IMR-90 (cell line): ENCODE results near the gene MRTFA. TPM values are rescaled to one million over a fixed set of nuclear protein-coding genes. Genes with fewer than 3 reads are reported as not detected.

Source experiments
- ATAC-seq: fragments of 200-7000 bp; cut with Tn5 transposase; 2 replicates; pipeline ENCODE4 v1.9.1; 2020; ENCODE audit warnings: low read depth, mild to moderate bottlenecking, moderate library complexity
- BruUV-seq: library from RNA; stranded (reverse); fragments of 400-500 nt; replicated peaks from 2 replicates; lab custom pipeline; 2021; lab: Mats Ljungman, UMichigan
- CTCF ChIA-PET: fragments of 300-600 bp; formaldehyde crosslinking; extraction: SDS; loops from one replicate; lab custom pipeline; 2021; ENCODE audit warnings: antibody characterized with exemption; lab: Yijun Ruan, JAX
- POLR2A ChIA-PET: fragments of 300-600 bp; sonication (Branson Sonifier 250); formaldehyde crosslinking; loops from one replicate; lab custom pipeline; 2022; ENCODE audit warnings: antibody characterized with exemption; ENCODE audit not compliant: unreplicated experiment; lab: Charles Lee
- DNase-seq: peaks from one replicate; pipeline ENCODE4 v3.0.0; 2013
- H2AFZ ChIP-seq: replicated peaks from 2 replicates; pipeline ENCODE3; 2013; ENCODE audit warnings: low read length, mild to moderate bottlenecking; ENCODE audit not compliant: poor library complexity
- H2AK5ac ChIP-seq: 2 replicates; pipeline ENCODE4 v1.6.1; 2013; ENCODE audit warnings: low read depth, low read length, inconsistent platforms
- H2AK9ac ChIP-seq: replicated peaks from 2 replicates; pipeline ENCODE3; 2013; ENCODE audit warnings: mild to moderate bottlenecking, low read depth, low read length, moderate library complexity; ENCODE audit not compliant: poor library complexity
- H2BK120ac ChIP-seq: 2 replicates; pipeline ENCODE4 v1.6.1; 2013; ENCODE audit warnings: low read depth, low read length, inconsistent platforms
- H2BK15ac ChIP-seq: 3 replicates; pipeline ENCODE4 v1.6.1; 2013; ENCODE audit warnings: low read depth, low read length, inconsistent platforms
- H2BK20ac ChIP-seq: 2 replicates; pipeline ENCODE4 v1.6.1; 2013; ENCODE audit warnings: low read depth, mild to moderate bottlenecking, inconsistent platforms, low read length, moderate library complexity
- H2BK5ac ChIP-seq: 2 replicates; pipeline ENCODE4 v1.6.1; 2013; ENCODE audit warnings: mild to moderate bottlenecking, low read depth, low read length, inconsistent platforms; ENCODE audit not compliant: poor library complexity, severe bottlenecking
- H3K14ac ChIP-seq: replicated peaks from 2 replicates; pipeline ENCODE4 v1.6.1; 2013; ENCODE audit warnings: low read depth, low read length, inconsistent platforms
- H3K18ac ChIP-seq: 2 replicates; pipeline ENCODE4 v1.6.1; 2013; ENCODE audit warnings: low read depth, low read length, control low read depth
- H3K23ac ChIP-seq: 2 replicates; pipeline ENCODE4 v1.6.1; 2013; ENCODE audit warnings: low read depth, low read length, inconsistent platforms
- H3K27ac ChIP-seq: 2 replicates; pipeline ENCODE4 v1.5.1; 2013; ENCODE audit warnings: mild to moderate bottlenecking, control low read depth, low read length; ENCODE audit not compliant: insufficient read depth
- H3K27me3 ChIP-seq: 2 replicates; pipeline ENCODE4 v1.6.1; 2013; ENCODE audit warnings: low read length; ENCODE audit not compliant: control insufficient read depth, insufficient read depth
- H3K36me3 ChIP-seq: 2 replicates; pipeline ENCODE4 v1.6.1; 2013; ENCODE audit warnings: low read length, mixed read lengths; ENCODE audit not compliant: control insufficient read depth, insufficient read depth
- H3K4ac ChIP-seq: 2 replicates; pipeline ENCODE4 v1.6.1; 2013; ENCODE audit warnings: low read depth, low read length, inconsistent platforms
- H3K4me1 ChIP-seq: 2 replicates; pipeline ENCODE4 v1.6.1; 2013; ENCODE audit warnings: low read length, mixed read lengths; ENCODE audit not compliant: control insufficient read depth, insufficient read depth
- H3K4me2 ChIP-seq: 2 replicates; pipeline ENCODE4 v1.6.1; 2013; ENCODE audit warnings: low read depth, mild to moderate bottlenecking, control low read depth, low read length, moderate library complexity
- H3K4me3 ChIP-seq: 2 replicates; pipeline ENCODE4 v1.5.1; 2013; ENCODE audit warnings: low read depth, mild to moderate bottlenecking, control low read depth, low read length, moderate library complexity; ENCODE audit not compliant: insufficient read depth
- H3K56ac ChIP-seq: 2 replicates; pipeline ENCODE4 v1.6.1; 2013; ENCODE audit warnings: low read length, inconsistent platforms; ENCODE audit not compliant: insufficient read depth; ENCODE audit errors: extremely low read depth
- H3K79me1 ChIP-seq, 2 experiments: 2 replicates each; pipeline ENCODE4 v1.6.1; 2013; ENCODE audit warnings: low read length in 2 of 2, inconsistent platforms in 1 of 2, low read depth in 1 of 2
- H3K9ac ChIP-seq: 2 replicates; pipeline ENCODE4 v1.6.1; 2013; ENCODE audit warnings: low read depth, low read length, control low read depth
- H3K9me1 ChIP-seq: 2 replicates; pipeline ENCODE4 v1.6.1; 2013; ENCODE audit warnings: low read length, inconsistent platforms; ENCODE audit not compliant: insufficient read depth
- H3K9me3 ChIP-seq: 2 replicates; pipeline ENCODE4 v1.6.1; 2013; ENCODE audit warnings: low read length; ENCODE audit not compliant: control insufficient read depth, insufficient read depth
- H4K20me1 ChIP-seq: 2 replicates; pipeline ENCODE4 v1.6.1; 2013; ENCODE audit warnings: low read length, inconsistent platforms; ENCODE audit not compliant: insufficient read depth
- H4K5ac ChIP-seq: 2 replicates; pipeline ENCODE4 v1.6.1; 2013; ENCODE audit warnings: mild to moderate bottlenecking, low read depth, low read length, control low read depth
- H4K8ac ChIP-seq, 2 experiments: 2 replicates each; pipeline ENCODE4 v1.6.1; 2013; ENCODE audit warnings: low read depth in 2 of 2, low read length in 2 of 2, control low read depth in 1 of 2, inconsistent platforms in 1 of 2
- H4K91ac ChIP-seq: 2 replicates; pipeline ENCODE4 v1.6.1; 2013; ENCODE audit warnings: low read depth, low read length, inconsistent platforms; ENCODE audit not compliant: insufficient read depth
- BHLHE40 ChIP-seq: fragments of 150-350 bp; IDR thresholded peaks from 2 replicates; pipeline ENCODE4 v1.6.1; 2016; ENCODE audit warnings: mild to moderate bottlenecking, low read depth, low read length
- CEBPB ChIP-seq: IDR thresholded peaks from 2 replicates; pipeline ENCODE4 v1.6.1; 2012; ENCODE audit warnings: low read depth, low read length, improper control_type of control experiment
- CHD1 ChIP-seq: IDR thresholded peaks from 2 replicates; pipeline ENCODE4 v1.6.1; 2012; ENCODE audit warnings: low read depth, low read length, improper control_type of control experiment
- FOS ChIP-seq: fragments of 150-350 bp; IDR thresholded peaks from 2 replicates; pipeline ENCODE4 v1.6.1; 2016; ENCODE audit warnings: low read depth, low read length
- MAZ ChIP-seq: IDR thresholded peaks from 2 replicates; pipeline ENCODE4 v1.6.1; 2012; ENCODE audit warnings: low read depth, mild to moderate bottlenecking, low read length, improper control_type of control experiment, moderate library complexity, borderline replicate concordance
- MXI1 ChIP-seq: IDR thresholded peaks from 2 replicates; pipeline ENCODE4 v1.6.1; 2012; ENCODE audit warnings: low read depth, mild to moderate bottlenecking, low read length, moderate library complexity, borderline replicate concordance
- POLR2A ChIP-seq: IDR thresholded peaks from 2 replicates; pipeline ENCODE4 v1.6.1; 2012; ENCODE audit warnings: mild to moderate bottlenecking, low read depth, low read length
- RAD21 ChIP-seq: IDR thresholded peaks from 2 replicates; pipeline ENCODE4 v1.6.1; 2012; ENCODE audit warnings: low read length, improper control_type of control experiment
- WGBS, 2 experiments: methylation state at CpG; one replicate each; pipeline versions ENCODE4 v1.1.5 to v1.1.7; 2013; ENCODE audit warnings: missing lambda C conversion rate in 2 of 2; ENCODE audit not compliant: insufficient read length in 1 of 2; ENCODE audit errors: extremely low coverage in 2 of 2; 5-methylcytosine and 5-hydroxymethylcytosine counted together
- dilution Hi-C: fragments of 300-500 bp; cut with HindIII; formaldehyde crosslinking; loops from one replicate; pipeline ENCODE4 v1.14.3; 2018; ENCODE audit warnings: low sequenced_read_pairs; ENCODE audit not compliant: unreplicated experiment
- in situ Hi-C: fragments of 300-500 bp; cut with MboI; formaldehyde crosslinking; loops from 3 replicates; pipeline ENCODE4 v1.14.3; 2019; ENCODE audit warnings: low sequenced_read_pairs, inconsistent platforms, mixed read lengths
- intact Hi-C: fragments of 100-400 bp; cut with micrococcal nuclease; formaldehyde crosslinking; loops from 2 replicates; pipeline ENCODE4 v1.10.0; 2022
- polyA plus RNA-seq, 3 experiments: library from polyadenylated mRNA; depleted of rRNA; stranded (reverse); fragments of >200 nt; gene quantifications; 2 replicates each; pipeline ENCODE4 v1.2.3, GENCODE V29; 2012; ENCODE audit warnings: low replicate concordance in 1 of 3
- total RNA-seq: library from RNA; depleted of rRNA; stranded (reverse); fragments of >200 nt; gene quantifications from 2 replicates; pipeline ENCODE4 v1.2.3, GENCODE V29; 2012
- TF ChIP-seq, protein P1 (sequence below): fragments of 150-350 bp; IDR thresholded peaks from 2 replicates; pipeline ENCODE4 v1.6.1; 2017; ENCODE audit warnings: mild to moderate bottlenecking, antibody characterized with exemption, low read length, low read depth

Gene MRTFA
- total and polyA plus RNA-seq, 2 of the 4 experiments (the other 2 are of a cell fraction) = 12.5 to 17.2 TPM

DNA sequence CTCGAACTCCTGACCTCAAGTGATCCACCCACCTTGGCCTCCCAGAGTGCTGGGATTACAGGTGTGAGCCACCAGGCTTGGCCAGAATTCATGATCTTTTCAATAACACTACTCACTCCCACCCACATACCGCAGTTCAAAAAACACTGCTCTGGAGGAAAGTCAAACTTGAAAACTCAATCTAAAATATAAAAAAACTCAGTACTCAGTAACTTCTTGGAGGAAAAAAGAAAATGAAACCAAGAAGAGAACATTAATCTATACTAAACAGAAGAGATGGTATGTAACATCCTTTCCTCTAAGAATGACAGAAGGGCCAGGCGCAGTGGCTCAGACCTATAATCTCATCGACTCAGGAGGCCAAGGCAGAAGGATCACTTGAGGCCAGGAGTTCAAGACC is 58.3 kb downstream of the MRTFA start:
- Histone ChIP-seq H3K27me3 (no peaks in the 10 kb centered on the region), H2AK5ac (no peak overlapping the region), H2AFZ (no peak overlapping the region), H3K79me1 (peaks cover 23 to 75% of the 10 kb centered on the region in 2 experiments), H3K36me3 (no peaks in the 10 kb centered on the region), H4K91ac (no peak overlapping the region), H3K23ac (no peak overlapping the region), H3K56ac (no peak overlapping the region), H2BK15ac (no peak overlapping the region), H2BK5ac (no peak overlapping the region), H3K4me2 (no peak overlapping the region), H3K9me1 (no peaks in the 10 kb centered on the region; the same call in 1 of the 2 replicates), H4K5ac (no peak overlapping the region), H3K9me3 (no peaks in the 10 kb centered on the region), H3K4me1 (peaks cover 4% of the 10 kb centered on the region; the same call in 1 of the 2 replicates), H4K8ac (no peak overlapping the region; a peak in 1 of 4 replicates), H3K4ac (no peak overlapping the region), H3K4me3 (no peak overlapping the region), H3K27ac (no peak overlapping the region), H3K14ac (no peak overlapping the region), H3K9ac (no peak overlapping the region), H2BK20ac (no peak overlapping the region), H2AK9ac (no peak overlapping the region), H4K20me1 (peaks cover 37% of the 10 kb centered on the region), H2BK120ac (no peak overlapping the region), H3K18ac (no peak overlapping the region)
- in situ Hi-C loops (no loop called here), dilution Hi-C loops (no loop called here), intact Hi-C loops (no loop called here)
- no peak for ATAC-seq
- DNase-seq = no peak
- no CpG with 5 or more reads among the region's 4 CpGs for WGBS, 2 experiments
- ChIA-PET CTCF (no interaction called here), POLR2A (no interaction called here)
- TF ChIP-seq POLR2A (no peak), FOS (no peak), RAD21 (no peak), BHLHE40 (no peak), MAZ (no peak), MXI1 (no peak), CEBPB (no peak), CHD1 (no peak)
- TF ChIP-seq, protein P1, sequence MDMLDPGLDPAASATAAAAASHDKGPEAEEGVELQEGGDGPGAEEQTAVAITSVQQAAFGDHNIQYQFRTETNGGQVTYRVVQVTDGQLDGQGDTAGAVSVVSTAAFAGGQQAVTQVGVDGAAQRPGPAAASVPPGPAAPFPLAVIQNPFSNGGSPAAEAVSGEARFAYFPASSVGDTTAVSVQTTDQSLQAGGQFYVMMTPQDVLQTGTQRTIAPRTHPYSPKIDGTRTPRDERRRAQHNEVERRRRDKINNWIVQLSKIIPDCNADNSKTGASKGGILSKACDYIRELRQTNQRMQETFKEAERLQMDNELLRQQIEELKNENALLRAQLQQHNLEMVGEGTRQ = no peak
- no TSS peak for BruUV-seq
